Measurements from ENCODE around the gene SF3A2.

The SF3A2 gene

GRCh38 chr19:2255982-2256685 lies 19.5 kb downstream of the SF3A2 start, which contains the start of gene JSRP1:
TSS of gene JSRP1 (minus strand) at chr19:2256417. CDS start at chr19:2255314, 1,103 bp downstream.
- no peak within 1 kb of the TSS for H3K4me3 ChIP-seq (ENCODE audit: low read depth, low read length)
- TF ChIP-seq CTCF (IDR thresholded peaks at IDR 0.05; ENCODE audit: control insufficient read depth, extremely low read depth, insufficient read depth) = no peak
- no peak for DNase-seq (ENCODE audit: low read depth)

- DNase-seq (ENCODE audit: low read depth) = no peak
- TF ChIP-seq CTCF (IDR thresholded peaks at IDR 0.05; ENCODE audit: control insufficient read depth, extremely low read depth, insufficient read depth) = no peak
Observed at GRCh38 chr19:2259336-2259735, 22.7 kb downstream of the SF3A2 start.

GRCh38 chr19:2260341-2260805 lies 23.7 kb downstream of the SF3A2 start:
- TF ChIP-seq CTCF (IDR thresholded peaks at IDR 0.05; ENCODE audit: control insufficient read depth, extremely low read depth, insufficient read depth) = no peak
- no peak overlapping the region for H3K4me3 ChIP-seq (ENCODE audit: low read depth, low read length)
- no peak for DNase-seq (ENCODE audit: low read depth)

More at GRCh38 chr19:2259336-2259735, 22.7 kb downstream of the SF3A2 start:
- no peak overlapping the region for H3K4me3 ChIP-seq (ENCODE audit: low read depth, low read length)

- no peak overlapping the region for H3K4me3 ChIP-seq (ENCODE audit: low read depth, low read length)
- TF ChIP-seq CTCF (IDR thresholded peaks at IDR 0.05; ENCODE audit: control insufficient read depth, extremely low read depth, insufficient read depth) = peak; percentile 44
- DNase-seq (ENCODE audit: low read depth) = no peak
Observed at GRCh38 chr19:2261438-2262172, 25.0 kb downstream of the SF3A2 start.

- no peak for TF ChIP-seq CTCF (IDR thresholded peaks at IDR 0.05; ENCODE audit: control insufficient read depth, extremely low read depth, insufficient read depth)
- no peak overlapping the region for H3K4me3 ChIP-seq (ENCODE audit: low read depth, low read length)
- no peak for DNase-seq (ENCODE audit: low read depth)
Observed at GRCh38 chr19:2266183-2266993, 29.8 kb downstream of the SF3A2 start.

- no peak for TF ChIP-seq CTCF (IDR thresholded peaks at IDR 0.05; ENCODE audit: control insufficient read depth, extremely low read depth, insufficient read depth)
- H3K4me3 ChIP-seq (ENCODE audit: low read depth, low read length) = peak overlapping the region; percentile 93
- no peak for DNase-seq (ENCODE audit: low read depth)
Observed at GRCh38 chr19:2268480-2268830, 31.8 kb downstream of the SF3A2 start.
